Fibroblast of mammary gland (primary cell): ENCODE results near the gene ALKBH3.

ENCODE experiments used
- DNase-seq: peaks from one replicate; pipeline ENCODE4 v3.0.0-alpha.2; 2010; ENCODE audit warnings: low read depth
- H3K4me3 ChIP-seq: 2 replicates; pipeline ENCODE4 v1.5.1; 2011; ENCODE audit warnings: low read depth, mild to moderate bottlenecking, low read length, moderate library complexity; ENCODE audit not compliant: control insufficient read depth
- CTCF ChIP-seq: conservative IDR thresholded peaks from 2 replicates; pipeline ENCODE4 v1.5.1; 2011; ENCODE audit warnings: low read depth, low read length, inconsistent platforms; ENCODE audit not compliant: control insufficient read depth, insufficient read depth

ALKBH3 gene

DNA sequence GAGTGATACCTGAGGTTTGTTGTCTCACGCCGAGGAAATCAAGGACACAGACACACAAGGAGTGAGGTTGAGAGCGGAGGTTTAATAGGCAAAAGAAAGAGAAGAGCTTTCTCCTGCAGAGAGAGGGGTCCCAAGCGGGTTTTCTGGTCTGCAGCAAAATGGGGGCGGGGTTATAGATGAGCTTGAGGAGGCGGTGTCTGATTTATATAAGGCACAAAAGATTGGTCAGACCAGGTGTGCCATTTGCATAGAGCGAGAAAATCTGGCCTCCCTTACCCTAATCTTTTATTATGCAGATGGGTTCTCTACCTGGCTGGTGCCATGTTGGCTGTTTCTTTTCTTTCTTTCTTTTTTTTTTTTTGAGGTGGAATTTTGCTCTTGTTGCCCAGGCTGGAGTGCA, 73.6 kb downstream of the ALKBH3 start:
- TF ChIP-seq CTCF, result no peak
- no peak for DNase-seq

GRCh38 chr11:43955381-43956118, 74.9 kb downstream of the ALKBH3 start:
- TF ChIP-seq CTCF, result no peak
- no peak overlapping the region for H3K4me3 ChIP-seq
- DNase-seq, result peak; percentile 91

More for the DNA sequence above, 73.6 kb downstream of the ALKBH3 start:
- H3K4me3 ChIP-seq, result no peak overlapping the region

- DNase-seq, result no peak
- no peak overlapping the region for H3K4me3 ChIP-seq
- TF ChIP-seq CTCF, result no peak
Measured at GRCh38 chr11:43957571-43957970, 76.9 kb downstream of the ALKBH3 start.

DNA sequence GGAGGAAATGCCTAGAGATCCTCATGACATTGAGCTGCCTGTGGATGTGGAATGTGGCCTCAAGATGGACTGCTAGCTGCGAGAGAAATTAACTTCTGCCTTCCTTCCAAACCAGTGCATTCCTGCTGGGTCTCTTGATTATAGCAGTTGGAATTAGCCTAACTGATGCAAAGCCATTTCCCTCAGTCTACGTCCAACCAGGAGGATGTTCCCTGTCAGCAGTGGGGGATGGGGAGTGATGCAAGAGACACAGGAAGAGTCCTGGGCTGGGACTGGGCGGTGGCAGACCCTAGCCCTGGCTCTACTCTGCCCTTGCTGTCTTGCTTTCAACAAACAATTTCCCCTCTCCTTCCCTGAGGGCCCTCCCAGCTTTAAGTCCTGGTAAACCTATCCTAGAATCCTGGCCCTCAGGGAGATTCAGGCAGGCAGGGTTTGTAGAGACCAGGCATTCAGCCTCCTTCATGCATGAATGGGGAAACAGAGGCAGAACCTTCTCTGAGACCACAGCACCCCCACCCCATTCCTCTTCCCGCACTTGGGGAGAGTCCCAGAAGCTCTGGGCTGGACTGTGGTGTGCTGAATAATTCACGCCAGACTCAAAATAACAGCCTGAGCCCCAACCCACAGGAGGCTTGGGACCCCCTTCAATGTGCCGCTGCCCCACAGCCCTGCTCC, 78.8 kb downstream of the ALKBH3 start:
- DNase-seq, result no peak
- no peak for TF ChIP-seq CTCF
- no peak overlapping the region for H3K4me3 ChIP-seq

DNA sequence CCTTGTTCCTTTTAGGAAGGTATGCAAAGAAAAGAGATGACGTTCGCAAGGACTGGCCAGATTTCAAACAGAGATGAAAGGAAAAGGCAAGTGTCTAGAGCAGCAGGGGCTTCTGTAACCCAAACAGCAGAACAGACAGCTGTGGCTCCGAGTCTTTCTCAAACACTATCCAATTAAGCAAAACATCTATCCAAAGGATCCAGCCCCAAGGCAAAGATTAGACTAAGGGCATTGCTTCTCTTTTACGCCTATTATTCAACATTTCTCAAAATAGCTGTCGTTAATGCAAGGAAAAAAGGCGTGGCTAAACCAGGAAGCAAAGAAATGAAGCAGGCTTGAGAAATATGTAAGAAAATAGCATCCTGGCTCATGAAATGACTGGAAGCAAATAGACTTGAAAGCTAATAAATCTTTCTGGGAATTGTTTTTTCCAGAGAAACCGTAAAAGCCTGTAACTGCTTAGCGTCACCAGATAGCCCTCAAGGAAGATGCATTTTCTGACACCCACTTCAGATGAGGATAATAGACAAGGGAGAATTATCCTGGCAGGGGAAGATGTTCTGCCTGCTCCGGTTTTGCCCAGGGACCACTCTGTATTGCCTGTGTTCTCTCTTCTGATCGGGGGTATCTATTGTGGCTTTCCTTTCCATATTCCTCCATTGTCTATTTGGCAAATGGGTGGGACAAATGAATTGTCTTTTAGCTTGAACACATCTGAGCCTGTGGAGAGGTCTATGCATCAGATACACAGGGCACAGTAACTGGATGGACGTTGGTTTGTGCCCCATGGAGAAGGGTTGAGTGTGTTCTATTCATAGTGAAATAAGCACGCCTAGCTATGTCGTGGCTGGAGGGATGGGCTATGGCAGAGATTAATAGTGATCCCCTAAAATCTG, 82.0 kb downstream of the ALKBH3 start:
- H3K4me3 ChIP-seq, result no peak overlapping the region
- DNase-seq, result no peak

GRCh38 chr11:43963279-43963620, 82.6 kb downstream of the ALKBH3 start:
- no peak for TF ChIP-seq CTCF
- no peak for DNase-seq
- no peak overlapping the region for H3K4me3 ChIP-seq

More for the DNA sequence above, 82.0 kb downstream of the ALKBH3 start:
- TF ChIP-seq CTCF, result no peak
